Kidney (tissue), 14 donors: ENCODE measurements around the gene MPO. TPM values are rescaled to one million over a fixed set of nuclear protein-coding genes. Genes with fewer than 3 reads are reported as not detected.
A peak's percentile ranks its signal among the peaks of the same experiment; 100 is the strongest.

Source experiments
- DNase-seq, 5 donors: peaks; one replicate each; pipeline ENCODE4 v3.0.0-alpha.2; 2013 to 2020
- FAIRE-seq: peaks from 2 replicates; lab custom pipeline; 2012; peaks lifted over from hg19 to GRCh38; lab: Jason Lieb, UNC
- H3K27ac ChIP-seq, 2 donors: one replicate each; pipeline ENCODE4 v1.7.0; 2013; ENCODE audit warnings: low read depth in 2 of 2, low read length in 2 of 2, inconsistent platforms in 1 of 2
- H3K27me3 ChIP-seq: one replicate; pipeline ENCODE4 v1.7.1; 2013; ENCODE audit warnings: low read length, inconsistent platforms; ENCODE audit not compliant: control insufficient read depth, insufficient read depth
- H3K36me3 ChIP-seq, 3 donors: one replicate each; pipeline versions ENCODE4 v1.7.0 to v1.7.1; 2013; ENCODE audit warnings: low read length in 3 of 3, control low read depth in 1 of 3, inconsistent platforms in 1 of 3; ENCODE audit not compliant: insufficient read depth in 3 of 3, control insufficient read depth in 2 of 3
- H3K4me1 ChIP-seq, 3 donors: one replicate each; pipeline versions ENCODE4 v1.7.0 to v1.7.1; 2013; ENCODE audit warnings: low read length in 3 of 3, inconsistent platforms in 1 of 3, low read depth in 1 of 3; ENCODE audit not compliant: control insufficient read depth in 2 of 3, insufficient read depth in 2 of 3
- H3K4me3 ChIP-seq, 3 donors: one replicate each; pipeline versions ENCODE4 v1.7.0 to v1.8.1; 2013; ENCODE audit warnings: low read length in 3 of 3, control low read depth in 1 of 3, inconsistent platforms in 1 of 3
- H3K9ac ChIP-seq, 3 donors: one replicate each; pipeline versions ENCODE4 v1.7.0 to v1.7.1; 2013; ENCODE audit warnings: low read length in 3 of 3, control low read depth in 1 of 3, inconsistent platforms in 1 of 3
- H3K9me3 ChIP-seq, 3 donors: one replicate each; pipeline versions ENCODE4 v1.7.0 to v1.7.1; 2013; ENCODE audit warnings: low read length in 3 of 3, control low read depth in 1 of 3, inconsistent platforms in 1 of 3; ENCODE audit not compliant: control insufficient read depth in 2 of 3, insufficient read depth in 1 of 3
- CTCF ChIP-seq: IDR thresholded peaks from 3 replicates; pipeline ENCODE4 v1.5.1; 2012; ENCODE audit warnings: mild to moderate bottlenecking, moderate library complexity, borderline replicate concordance; ENCODE audit not compliant: insufficient read depth; ENCODE audit errors: extremely low read depth
- intact Hi-C: fragments of 100-400 bp; cut with DNase I; formaldehyde crosslinking; loops from one replicate; pipeline ENCODE4 v1.11.1; 2022
- polyA plus RNA-seq: library from polyadenylated mRNA; stranded (reverse); fragments of 350-450 nt; fragmentation: Illumina TruSeq; extraction: RNeasy Lipid Tissue Mini Kit (QIAGEN cat#74804); gene quantifications from one replicate; pipeline ENCODE4 v1.2.3, GENCODE V29; 2014; ENCODE audit warnings: low read depth, low replicate concordance; ENCODE audit not compliant: insufficient read depth
- total RNA-seq: library from RNA; stranded (reverse); fragmentation: NEBNext Ultra II Directional; extraction: Animal tissue kit (Norgen Biotek cat#: 25700); gene quantifications from one replicate; pipeline ENCODE4 v1.2.1, GENCODE V29; 2021
- donor health status: control.
- donor health status: control.
- donor health status: control.
- donor health status: control.
- donor health status: control.
- donor health status: DM: yes; HTN: yes; CAD: no.
- donor health status: Normal renal cell carcinoma (clear cell type).

The MPO gene
- total and polyA plus RNA-seq, 2 donors from 2014 or later = 0.47 TPM; not detected in 1

- no peak for TF ChIP-seq CTCF
- Histone ChIP-seq H3K9me3 (no peaks in the 10 kb centered on the region), H3K9ac (no peak overlapping the region), H3K27me3 (no peaks in the 10 kb centered on the region), H3K4me3 (no peak overlapping the region), H3K36me3 (no peaks in the 10 kb centered on the region), H3K27ac (no peak overlapping the region), H3K4me1 (no peaks in the 10 kb centered on the region)
- intact Hi-C loops = no loop called here
- DNase-seq = peak in 3 of 5 donors; percentile 6 to 70 (median 25)
- no peak for FAIRE-seq
Observed at GRCh38 chr17:58310511-58311428, 30.0 kb upstream of the MPO start.

- Histone ChIP-seq H3K9me3 (no peaks in the 10 kb centered on the region), H3K36me3 (no peaks in the 10 kb centered on the region), H3K4me3 (no peak overlapping the region), H3K27me3 (no peaks in the 10 kb centered on the region), H3K9ac (no peak overlapping the region), H3K4me1 (no peaks in the 10 kb centered on the region), H3K27ac (no peak overlapping the region)
- FAIRE-seq (no peak), DNase-seq (peak in 1 of 5 donors; percentile 4)
- intact Hi-C loops = loop anchor here (10.0 kb wide), 1 partner anchor 135 kb away; no protein-coding TSS in a partner anchor
- TF ChIP-seq CTCF = no peak
Observed at GRCh38 chr17:58309918-58310259, 29.2 kb upstream of the MPO start.

GRCh38 chr17:58308985-58309917 lies 28.5 kb upstream of the MPO start:
- no peak for TF ChIP-seq CTCF
- intact Hi-C loops = loop anchor here (10.0 kb wide), 1 partner anchor 136 kb away; no protein-coding TSS in a partner anchor

More at GRCh38 chr17:58308985-58309917, 28.5 kb upstream of the MPO start:
- Histone ChIP-seq H3K9me3 (no peaks in the 10 kb centered on the region), H3K4me1 (no peaks in the 10 kb centered on the region), H3K9ac (no peak overlapping the region), H3K36me3 (no peaks in the 10 kb centered on the region), H3K27ac (no peak overlapping the region), H3K27me3 (no peaks in the 10 kb centered on the region), H3K4me3 (no peak overlapping the region)
- peak in 1 of 5 donors; percentile 24 for DNase-seq
- no peak for FAIRE-seq
